HCT116 (cell line): ENCODE measurements around the gene SLC1A6. TPM values are rescaled to one million over a fixed set of nuclear protein-coding genes. Genes with fewer than 3 reads are reported as not detected.

ENCODE experiments used
- ATAC-seq: fragments of 200-7000 bp; cut with Tn5 transposase; 2 replicates; pipeline ENCODE4 v1.9.1; 2020; ENCODE audit warnings: mild to moderate bottlenecking, moderate library complexity
- Bru-seq: library from RNA; stranded (reverse); fragments of 400-500 nt; gene quantifications from one replicate; lab custom pipeline; 2021; lab: Mats Ljungman, UMichigan
- BruChase-seq, 2 experiments: library from RNA; stranded (reverse); fragments of 400-500 nt; gene quantifications; one replicate each; lab custom pipeline; 2021; lab: Mats Ljungman, UMichigan
- BruUV-seq: library from RNA; stranded (reverse); fragments of 400-500 nt; replicated peaks from 2 replicates; lab custom pipeline; 2021; lab: Mats Ljungman, UMichigan
- CTCF ChIA-PET: fragments of 300-600 bp; sonication (Branson Sonifier 250); formaldehyde crosslinking; loops from one replicate; lab custom pipeline; 2021; ENCODE audit warnings: antibody characterized with exemption; lab: Charles Lee
- POLR2A ChIA-PET: fragments of 300-600, 350-600 bp; sonication (Branson Sonifier 250); formaldehyde crosslinking; loops from one replicate; lab custom pipeline; 2021; ENCODE audit warnings: antibody characterized with exemption; lab: Charles Lee
- RAD21 ChIA-PET, 2 experiments: fragments of 300-600 bp; sonication (Branson Sonifier 250); formaldehyde crosslinking; loops; one replicate each; lab custom pipeline; 2023; ENCODE audit warnings: low total read pairs in 2 of 2; ENCODE audit not compliant: uncharacterized antibody in 2 of 2, unreplicated experiment in 2 of 2, low non-redundant PET in 1 of 2; lab: Charles Lee
- DNase-seq: peaks from one replicate; pipeline ENCODE4 v3.0.0-alpha.2; 2010; ENCODE audit warnings: low read depth, low spot score
- H2AFZ ChIP-seq: fragments of 200-600 bp; shearing (Covaris generic), sonication (generic); 2 replicates; pipeline ENCODE4 v1.6.1; 2017; ENCODE audit warnings: low read depth, mixed run types, mixed read lengths, antibody characterized with exemption, low read length; ENCODE audit not compliant: poor library complexity, severe bottlenecking
- H3K27ac ChIP-seq: 2 replicates; pipeline ENCODE4 v1.5.1; 2012; ENCODE audit warnings: low read depth, low read length
- H3K27me3 ChIP-seq: fragments of 200-600 bp; sonication (generic); 2 replicates; pipeline ENCODE4 v1.6.1; 2016; ENCODE audit warnings: mixed run types, low read length, mixed read lengths; ENCODE audit not compliant: insufficient read depth
- H3K36me3 ChIP-seq, 2 experiments: fragments of 200-500 bp in 1 of 2; fragments of 200-600 bp in 1 of 2; sonication (Bioruptor generic) in 1 of 2; sonication (generic) in 1 of 2; 2 replicates each; pipeline versions ENCODE4 v1.5.1 to v1.6.1; 2014 to 2016; ENCODE audit warnings: low read length in 2 of 2, inconsistent platforms in 1 of 2, mixed read lengths in 1 of 2, mixed run types in 1 of 2; ENCODE audit not compliant: insufficient read depth in 2 of 2, control insufficient read depth in 1 of 2
- H3K4me1 ChIP-seq, 2 experiments: fragments of 200-600 bp in 1 of 2; sonication (generic) in 1 of 2; 2 replicates each; pipeline versions ENCODE4 v1.5.1 to v1.6.1; 2012 to 2017; ENCODE audit warnings: low read length in 2 of 2, inconsistent platforms in 1 of 2, mild to moderate bottlenecking in 1 of 2, mixed read lengths in 1 of 2, mixed run types in 1 of 2, moderate library complexity in 1 of 2; ENCODE audit not compliant: insufficient read depth in 2 of 2, control insufficient read depth in 1 of 2
- H3K4me2 ChIP-seq: fragments of 200-600 bp; sonication (generic); 2 replicates; pipeline ENCODE4 v1.6.1; 2017; ENCODE audit warnings: mixed run types, low read length, mixed read lengths
- H3K4me3 ChIP-seq, 2 experiments: fragments of 200-600 bp in 1 of 2; sonication (generic) in 1 of 2; replicated peaks in 1 of 2; 2 replicates each; pipeline ENCODE4 v1.5.1; 2011 to 2016; ENCODE audit warnings: low read length in 2 of 2, control low read depth in 1 of 2, low read depth in 1 of 2, mild to moderate bottlenecking in 1 of 2, mixed read lengths in 1 of 2, mixed run types in 1 of 2
- H3K79me2 ChIP-seq: fragments of 200-600 bp; sonication (generic); 2 replicates; pipeline ENCODE4 v1.6.1; 2017; ENCODE audit warnings: mild to moderate bottlenecking, mixed run types, low read length, moderate library complexity, mixed read lengths; ENCODE audit not compliant: insufficient read depth
- H3K9ac ChIP-seq: fragments of 200-600 bp; sonication (generic); 2 replicates; pipeline ENCODE4 v1.6.1; 2016; ENCODE audit warnings: low read length, mixed read lengths
- H3K9me2 ChIP-seq: fragments of 200-600 bp; sonication (generic), shearing (Covaris generic); 2 replicates; pipeline ENCODE4 v1.6.1; 2017; ENCODE audit warnings: mixed run types, mild to moderate bottlenecking, moderate library complexity; ENCODE audit not compliant: insufficient read depth
- H3K9me3 ChIP-seq, 2 experiments: fragments of 200-500 bp in 1 of 2; fragments of 200-600 bp in 1 of 2; sonication (Bioruptor generic) in 1 of 2; sonication (generic) in 1 of 2; 2 replicates each; pipeline ENCODE4 v1.6.1; 2014 to 2017; ENCODE audit warnings: low read length in 2 of 2, mixed read lengths in 2 of 2, inconsistent platforms in 1 of 2, low read depth in 1 of 2, mild to moderate bottlenecking in 1 of 2, mixed run types in 1 of 2, moderate library complexity in 1 of 2; ENCODE audit not compliant: control insufficient read depth in 1 of 2, insufficient read depth in 1 of 2
- H4K20me1 ChIP-seq: fragments of 200-600 bp; sonication (generic), shearing (Covaris generic); 2 replicates; pipeline ENCODE4 v1.6.1; 2017; ENCODE audit warnings: mixed run types, mild to moderate bottlenecking, moderate library complexity; ENCODE audit not compliant: insufficient read depth
- CTCF ChIP-seq, 3 experiments: fragments of 200-600 bp in 1 of 3; sonication (generic) in 1 of 3; IDR thresholded peaks in 2 of 3; conservative IDR thresholded peaks in 1 of 3; 2 replicates each; pipeline ENCODE4 v1.5.1; 2012 to 2017; ENCODE audit warnings: low read depth in 2 of 3, low read length in 2 of 3, antibody characterized with exemption in 1 of 3, borderline replicate concordance in 1 of 3, control low read depth in 1 of 3, mild to moderate bottlenecking in 1 of 3, mixed read lengths in 1 of 3, mixed run types in 1 of 3, moderate library complexity in 1 of 3; ENCODE audit not compliant: insufficient read depth in 1 of 3
- JUND ChIP-seq: IDR thresholded peaks from 2 replicates; pipeline ENCODE4 v1.6.1; 2012
- POLR2AphosphoS5 ChIP-seq: IDR thresholded peaks from 2 replicates; pipeline ENCODE4 v1.6.1; 2011; ENCODE audit warnings: mild to moderate bottlenecking, low read depth, low read length, moderate library complexity
- SIN3A ChIP-seq: IDR thresholded peaks from 2 replicates; pipeline ENCODE4 v1.6.1; 2012; ENCODE audit warnings: low read depth
- SP1 ChIP-seq: IDR thresholded peaks from 2 replicates; pipeline ENCODE4 v1.6.1; 2012; ENCODE audit warnings: low read depth
- SRF ChIP-seq: IDR thresholded peaks from 2 replicates; pipeline ENCODE4 v1.6.1; 2012; ENCODE audit warnings: low read depth
- TCF7L2 ChIP-seq: IDR thresholded peaks from 2 replicates; pipeline ENCODE4 v1.7.0; 2011; ENCODE audit warnings: borderline replicate concordance, inconsistent platforms; ENCODE audit not compliant: insufficient read depth, insufficient read length; ENCODE audit errors: extremely low read depth
- ZBTB33 ChIP-seq: IDR thresholded peaks from 2 replicates; pipeline ENCODE4 v1.6.1; 2011; ENCODE audit warnings: mild to moderate bottlenecking, low read length, moderate library complexity; ENCODE audit not compliant: insufficient replicate concordance; ENCODE audit errors: extremely low read depth
- ZNF274 ChIP-seq: fragments of 200-500 bp; sonication (Bioruptor generic); IDR thresholded peaks from 2 replicates; pipeline ENCODE4 v1.6.1; 2014; ENCODE audit warnings: mild to moderate bottlenecking, low read depth, low read length, inconsistent platforms
- intact Hi-C: fragments of 100-400 bp; cut with micrococcal nuclease; formaldehyde crosslinking; loops from 2 replicates; pipeline ENCODE4 v1.10.0; 2022
- long read RNA-seq: library from polyadenylated mRNA; unstranded; transcript quantifications from one replicate; pipeline ENCODE4 v2.0.0, GENCODE V29; 2021; ENCODE audit not compliant: unreplicated experiment
- polyA plus RNA-seq: library from polyadenylated mRNA; unstranded; fragments of >200 nt; gene quantifications from 2 replicates; pipeline ENCODE4 v1.2.1, GENCODE V29; 2012; ENCODE audit warnings: missing spikeins
- total RNA-seq: library from RNA; stranded (reverse); gene quantifications from one replicate; pipeline ENCODE4 v1.2.1, GENCODE V29; 2021; ENCODE audit not compliant: unreplicated experiment
- TF ChIP-seq, protein P1 (sequence below): IDR thresholded peaks from 2 replicates; pipeline ENCODE4 v1.6.1; 2012

The SLC1A6 gene
- total RNA-seq (not detected), Bru-seq, nascent RNA (percentile 1 among the genes with signal in this experiment), BruChase-seq, experiment 1, labeled RNA remaining after a 6-hour chase (percentile 3 among the genes with signal in this experiment), BruChase-seq, experiment 2, labeled RNA remaining after a 2-hour chase (percentile 3 among the genes with signal in this experiment)
- not detected in 2 replicates for polyA plus RNA-seq
- long read RNA-seq: 0 reads

DNA sequence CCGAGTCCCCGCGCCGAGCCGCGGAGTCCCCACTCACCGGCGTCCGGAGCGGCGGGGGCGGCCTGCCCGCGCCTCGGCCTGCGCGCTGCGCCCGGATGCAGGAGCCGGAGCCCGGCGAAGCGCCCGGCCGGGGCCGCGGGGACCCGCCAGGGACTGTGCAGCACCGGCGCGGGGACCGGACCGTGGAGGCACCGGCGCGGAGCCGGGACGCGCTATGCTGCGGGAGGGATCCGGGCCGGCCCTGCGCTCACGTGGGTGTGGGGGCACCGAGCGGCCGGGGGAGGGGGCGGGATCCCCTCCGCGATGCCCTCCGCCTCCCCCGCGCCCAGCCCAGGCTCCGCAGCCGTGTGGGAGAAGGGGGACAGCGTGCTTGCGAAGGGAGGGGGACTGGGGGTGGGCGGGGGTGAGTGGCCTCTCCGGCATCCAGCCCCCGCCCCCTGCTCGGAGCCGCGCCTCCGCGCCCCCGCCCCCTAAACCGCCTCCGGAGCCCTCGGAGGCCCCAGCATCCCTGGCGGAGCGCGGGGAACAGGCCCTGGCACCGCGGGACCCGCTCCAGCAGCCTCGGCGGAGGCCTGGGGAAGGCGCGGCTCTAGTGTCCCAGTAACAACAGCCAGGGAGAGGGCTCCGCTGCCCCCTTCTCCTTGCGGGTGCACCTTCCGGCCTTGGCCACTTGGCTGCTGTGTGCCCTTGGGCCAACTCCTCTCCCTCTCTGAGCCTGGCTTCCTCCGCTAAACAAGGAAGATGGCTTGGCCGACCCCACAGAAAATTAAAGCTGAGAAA is at the start of gene SLC1A6:
Gene SLC1A6 (minus strand): TSS at position 389 of the 780 bp plus-strand sequence. CDS start 6,954 bp downstream, outside the sequence.
- no peaks in the 10 kb centered on the region for H3K9me2 ChIP-seq
- H3K4me1 ChIP-seq: no peaks in the 10 kb centered on the region
- DNase-seq (no peak), ATAC-seq (no peak)
- TF ChIP-seq SRF (no peak), JUND (no peak), TCF7L2 (no peak), ZBTB33 (no peak), SP1 (no peak), CTCF (IDR thresholded peaks at IDR 0.05 in 2 of 3, conservative IDR thresholded peaks at IDR 0.05 in 1 of 3; ENCODE audit: borderline replicate concordance in 1 of 3, insufficient read depth in 1 of 3, low read depth in 2 of 3, low read length in 2 of 3) (no peak), POLR2AphosphoS5 (no peak), ZNF274 (no peak), SIN3A (no peak)
- TF ChIP-seq, protein P1, sequence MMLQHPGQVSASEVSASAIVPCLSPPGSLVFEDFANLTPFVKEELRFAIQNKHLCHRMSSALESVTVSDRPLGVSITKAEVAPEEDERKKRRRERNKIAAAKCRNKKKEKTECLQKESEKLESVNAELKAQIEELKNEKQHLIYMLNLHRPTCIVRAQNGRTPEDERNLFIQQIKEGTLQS: no peak
- no peaks in the 10 kb centered on the region for H3K9me3 ChIP-seq
- ChIA-PET POLR2A (no interaction called here), RAD21 (no interaction called here), CTCF (no interaction called here)
- intact Hi-C loops: no loop called here
- H2AFZ ChIP-seq: no peak within 1 kb of the TSS
- no peaks in the 10 kb centered on the region for H3K36me3 ChIP-seq
- BruUV-seq: no TSS peak
- H3K27me3 ChIP-seq: peaks cover 36% of the 10 kb centered on the region
- H3K4me2 ChIP-seq: no peak within 1 kb of the TSS
- H4K20me1 ChIP-seq: no peaks in the 10 kb centered on the region
- no peak within 1 kb of the TSS for H3K27ac ChIP-seq
- H3K9ac ChIP-seq: no peak within 1 kb of the TSS
- H3K79me2 ChIP-seq: no peaks in the 10 kb centered on the region
- no peak within 1 kb of the TSS for H3K4me3 ChIP-seq
